Natural killer cell (primary cell): ENCODE data around the gene OR10A3. TPM values are rescaled to one million over a fixed set of nuclear protein-coding genes. Genes with fewer than 3 reads are reported as not detected.

Source experiments
- ATAC-seq, 3 donors: fragments of 150-1000 bp in 2 of 3; fragments of 200-7000 bp in 1 of 3; cut with Tn5 transposase; 1 replicate in 1 of 3; 2 replicates in 2 of 3; pipeline ENCODE4 v1.10.0; 2021; ENCODE audit warnings: mild to moderate bottlenecking in 2 of 3, moderate library complexity in 2 of 3
- DNase-seq, 2 donors: peaks; one replicate each; pipeline versions ENCODE4 v3.0.0 to v3.0.0-alpha.2; 2013 to 2021; ENCODE audit warnings: mixed read lengths in 1 of 2
- H3K27ac ChIP-seq: one replicate; pipeline ENCODE4 v1.5.1; 2013; ENCODE audit warnings: mild to moderate bottlenecking, low read length
- H3K27me3 ChIP-seq: one replicate; pipeline ENCODE4 v1.6.1; 2013; ENCODE audit warnings: low read length; ENCODE audit not compliant: control insufficient read depth, insufficient read depth
- H3K36me3 ChIP-seq: one replicate; pipeline ENCODE4 v1.6.1; 2013; ENCODE audit warnings: low read length; ENCODE audit not compliant: control insufficient read depth, insufficient read depth
- H3K4me1 ChIP-seq: one replicate; pipeline ENCODE4 v1.6.1; 2013; ENCODE audit warnings: low read length; ENCODE audit not compliant: control insufficient read depth, insufficient read depth
- H3K4me3 ChIP-seq: one replicate; pipeline ENCODE4 v1.5.1; 2013; ENCODE audit warnings: low read length
- H3K9me3 ChIP-seq: one replicate; pipeline ENCODE4 v1.6.1; 2013; ENCODE audit warnings: low read length; ENCODE audit not compliant: control insufficient read depth, insufficient read depth
- H3K27ac Mint-ChIP-seq, 2 donors: one replicate each; pipeline ENCODE4 v1.8.0; 2022; ENCODE audit warnings: mild to moderate bottlenecking in 2 of 2, mixed read lengths in 2 of 2, moderate library complexity in 1 of 2
- H3K27me3 Mint-ChIP-seq, 2 donors: one replicate each; pipeline ENCODE4 v1.8.0; 2022; ENCODE audit warnings: low read depth in 2 of 2, mixed read lengths in 2 of 2
- H3K36me3 Mint-ChIP-seq: one replicate; pipeline ENCODE4 v1.8.0; 2022; ENCODE audit warnings: mixed read lengths
- H3K4me1 Mint-ChIP-seq, 2 donors: one replicate each; pipeline ENCODE4 v1.8.0; 2022; ENCODE audit warnings: mixed read lengths in 2 of 2
- H3K4me3 Mint-ChIP-seq: one replicate; pipeline ENCODE4 v1.8.0; 2022; ENCODE audit warnings: mild to moderate bottlenecking, moderate library complexity, mixed read lengths
- H3K9me3 Mint-ChIP-seq, 2 donors: one replicate each; pipeline ENCODE4 v1.8.0; 2022; ENCODE audit warnings: mixed read lengths in 2 of 2
- CTCF ChIP-seq: fragments of 200-600 bp; IDR thresholded peaks from one replicate; pipeline ENCODE4 v1.8.0; 2022; ENCODE audit warnings: antibody characterized with exemption
- WGBS: methylation state at CpG from one replicate; pipeline ENCODE4 v1.1.7; 2013; ENCODE audit warnings: missing lambda C conversion rate; ENCODE audit not compliant: insufficient coverage; 5-methylcytosine and 5-hydroxymethylcytosine counted together
- intact Hi-C: fragments of 100-400 bp; cut with micrococcal nuclease; formaldehyde crosslinking; loops from one replicate; pipeline ENCODE4 v1.14.2; 2022
- total RNA-seq, 4 donors: library from RNA; stranded (reverse); fragments of 120-200 nt in 1 of 4; gene quantifications; one replicate each; pipeline versions ENCODE4 v1.2.3 to v1.2.4, GENCODE V29; 2013 to 2022

Gene OR10A3
- total RNA-seq, 3 donors from 2014 or later (not counting 1 experiment from before 2014, with no cell fraction given): not detected

DNA sequence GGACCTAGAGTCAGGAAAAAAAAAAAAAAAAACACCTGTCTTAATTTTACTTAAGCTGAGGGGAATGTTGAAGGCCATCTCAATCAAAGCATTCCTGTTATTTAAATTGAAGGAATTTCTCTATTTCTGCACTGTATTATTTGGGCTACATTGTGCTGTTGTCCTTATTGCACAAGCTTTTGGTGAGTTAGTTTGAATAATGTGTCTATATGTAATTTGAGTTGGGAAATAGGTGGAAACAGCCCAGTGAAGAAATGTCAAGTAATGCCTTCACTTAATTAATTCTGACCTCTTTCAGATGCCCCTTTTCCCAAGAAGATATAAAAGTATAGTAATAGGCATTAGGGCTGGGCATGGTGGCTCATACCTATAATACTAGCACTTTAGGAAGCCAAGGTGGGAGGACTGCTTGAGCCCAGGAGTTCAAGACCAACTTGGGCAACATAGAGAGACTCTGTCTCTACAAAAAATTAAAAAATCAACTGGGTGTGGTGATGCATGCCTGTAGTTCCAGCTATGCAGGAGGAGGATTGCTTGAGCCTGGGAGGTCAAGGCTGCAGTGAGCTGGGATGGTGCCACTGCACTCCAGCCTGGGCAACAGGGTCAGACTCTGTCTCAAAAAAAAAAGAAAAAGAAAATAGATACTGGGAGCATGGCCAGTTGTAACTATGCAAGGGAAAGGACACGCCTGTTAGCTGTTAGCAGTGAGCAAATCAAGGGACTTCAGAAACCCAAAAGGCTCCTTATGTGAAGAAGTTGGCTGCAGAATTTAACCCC is 45.3 kb downstream of the OR10A3 start:
- intact Hi-C loops: no loop called here
- no peaks in the 10 kb centered on the region for H3K27me3 ChIP-seq
- WGBS: 92% methylated on average over 1 of the region's 1 CpG

DNA sequence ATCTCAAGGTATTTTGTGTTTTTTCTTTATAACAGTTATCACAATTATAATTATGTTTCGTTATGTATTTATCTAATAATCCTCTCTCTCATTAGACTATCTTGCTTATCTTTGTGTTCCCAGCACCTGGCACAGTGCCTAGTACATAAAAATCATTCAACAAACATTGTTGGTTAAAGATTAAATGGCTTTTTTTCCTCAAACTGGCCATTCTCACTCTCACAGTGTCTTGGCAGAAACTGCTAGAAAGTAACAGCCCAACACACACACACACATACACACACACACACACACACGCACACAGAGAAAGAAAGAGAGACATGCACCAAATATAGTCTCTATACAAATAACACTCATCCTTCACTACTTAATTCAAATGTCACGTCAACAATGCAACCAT is 47.3 kb downstream of the OR10A3 start:
- no peak overlapping the region for H3K4me3 Mint-ChIP-seq
- H3K9me3 Mint-ChIP-seq: no peaks in the 10 kb centered on the region

More for the DNA sequence above, 45.3 kb downstream of the OR10A3 start:
- no peaks in the 10 kb centered on the region for H3K9me3 Mint-ChIP-seq
- TF ChIP-seq CTCF: no peak
- H3K4me1 Mint-ChIP-seq: no peaks in the 10 kb centered on the region
- H3K4me1 ChIP-seq: no peaks in the 10 kb centered on the region
- peaks cover 3 to 7% of the 10 kb centered on the region in 2 donors for H3K27me3 Mint-ChIP-seq
- H3K36me3 ChIP-seq: no peaks in the 10 kb centered on the region
- DNase-seq: no peak
- H3K27ac ChIP-seq: no peak overlapping the region
- H3K4me3 ChIP-seq: no peak overlapping the region
- H3K36me3 Mint-ChIP-seq: no peaks in the 10 kb centered on the region
- no peak overlapping the region for H3K27ac Mint-ChIP-seq
- H3K4me3 Mint-ChIP-seq: no peak overlapping the region
- ATAC-seq: no peak
- H3K9me3 ChIP-seq: no peaks in the 10 kb centered on the region

GRCh38 chr11:7893796-7894195 is 47.7 kb downstream of the OR10A3 start:
- Mint-ChIP-seq H3K36me3 (no peaks in the 10 kb centered on the region), H3K27me3 (peaks cover 0 to 28% of the 10 kb centered on the region in 2 donors), H3K4me1 (no peaks in the 10 kb centered on the region), H3K27ac (no peak overlapping the region), H3K9me3 (no peaks in the 10 kb centered on the region), H3K4me3 (no peak overlapping the region)
- Histone ChIP-seq H3K4me1 (no peaks in the 10 kb centered on the region), H3K4me3 (no peak overlapping the region), H3K27me3 (no peaks in the 10 kb centered on the region), H3K9me3 (no peaks in the 10 kb centered on the region), H3K36me3 (no peaks in the 10 kb centered on the region), H3K27ac (no peak overlapping the region)
- ATAC-seq: no peak
- no peak for TF ChIP-seq CTCF
- no peak for DNase-seq
- WGBS: 94% methylated on average over 2 of the region's 2 CpGs
- intact Hi-C loops: loop anchor here (2.0 kb wide), 1 partner anchor 93 kb away; the partner anchor contains the start of gene EIF3F

More for the DNA sequence above, 47.3 kb downstream of the OR10A3 start:
- TF ChIP-seq CTCF: no peak
- no peaks in the 10 kb centered on the region for H3K36me3 Mint-ChIP-seq
- Histone ChIP-seq H3K4me3 (no peak overlapping the region), H3K4me1 (no peaks in the 10 kb centered on the region), H3K9me3 (no peaks in the 10 kb centered on the region), H3K27ac (no peak overlapping the region), H3K36me3 (no peaks in the 10 kb centered on the region), H3K27me3 (no peaks in the 10 kb centered on the region)
- 57% methylated on average over 2 of the region's 3 CpGs for WGBS
- intact Hi-C loops: no loop called here
- DNase-seq (no peak), ATAC-seq (no peak)
- H3K27ac Mint-ChIP-seq: no peak overlapping the region
- no peaks in the 10 kb centered on the region for H3K4me1 Mint-ChIP-seq
- H3K27me3 Mint-ChIP-seq: peaks cover 2 to 24% of the 10 kb centered on the region in 2 donors
